ENCODE results near the gene U2SURP. TPM values are rescaled to one million over a fixed set of nuclear protein-coding genes. Genes with fewer than 3 reads are reported as not detected.

The U2SURP gene
- 52.2 and 53.6 TPM in 2 replicates for total RNA-seq

- peak; percentile 93 for DNase-seq (ENCODE audit: extremely low read depth, low read depth, low spot score)
Observed at GRCh38 chr3:143001369-143002082, at the start of gene U2SURP. TSS of gene U2SURP (plus strand) at chr3:143001570. CDS start at chr3:143001629, 59 bp downstream.

GRCh38 chr3:142951794-142952193 lies 49.6 kb upstream of the U2SURP start:
- DNase-seq (ENCODE audit: extremely low read depth, low read depth, low spot score), result no peak

GRCh38 chr3:142952272-142953193 lies 48.8 kb upstream of the U2SURP start:
- DNase-seq (ENCODE audit: extremely low read depth, low read depth, low spot score), result no peak

- DNase-seq (ENCODE audit: extremely low read depth, low read depth, low spot score), result no peak
Observed at GRCh38 chr3:142953443-142953842, 47.9 kb upstream of the U2SURP start.

- no peak for DNase-seq (ENCODE audit: extremely low read depth, low read depth, low spot score)
Observed at GRCh38 chr3:142958707-142959106, 42.7 kb upstream of the U2SURP start.

GRCh38 chr3:142960322-142960850 lies 41.0 kb upstream of the U2SURP start:
- no peak for DNase-seq (ENCODE audit: extremely low read depth, low read depth, low spot score)

- no peak for DNase-seq (ENCODE audit: extremely low read depth, low read depth, low spot score)
Observed at GRCh38 chr3:142961539-142961938, 39.8 kb upstream of the U2SURP start.

- no peak for DNase-seq (ENCODE audit: extremely low read depth, low read depth, low spot score)
Observed at GRCh38 chr3:142962175-142962519, 39.2 kb upstream of the U2SURP start.

GRCh38 chr3:142962520-142963233 lies 38.7 kb upstream of the U2SURP start:
- DNase-seq (ENCODE audit: extremely low read depth, low read depth, low spot score), result no peak

GRCh38 chr3:142963234-142963515 lies 38.2 kb upstream of the U2SURP start:
- no peak for DNase-seq (ENCODE audit: extremely low read depth, low read depth, low spot score)

GRCh38 chr3:142963516-142964448 lies 37.6 kb upstream of the U2SURP start, which contains the start of gene PAQR9:
TSS of gene PAQR9 (minus strand) at chr3:142963674. CDS start at chr3:142963336, 338 bp downstream.
- DNase-seq (ENCODE audit: extremely low read depth, low read depth, low spot score), result no peak

GRCh38 chr3:142965581-142965980 lies 35.8 kb upstream of the U2SURP start:
- no peak for DNase-seq (ENCODE audit: extremely low read depth, low read depth, low spot score)

- DNase-seq (ENCODE audit: extremely low read depth, low read depth, low spot score), result no peak
Observed at GRCh38 chr3:142966808-142967207, 34.6 kb upstream of the U2SURP start.

GRCh38 chr3:142968319-142969025 lies 32.9 kb upstream of the U2SURP start:
- DNase-seq (ENCODE audit: extremely low read depth, low read depth, low spot score), result no peak

GRCh38 chr3:142971431-142971830 lies 29.9 kb upstream of the U2SURP start:
- DNase-seq (ENCODE audit: extremely low read depth, low read depth, low spot score), result no peak

GRCh38 chr3:142972092-142972753 lies 29.1 kb upstream of the U2SURP start:
- DNase-seq (ENCODE audit: extremely low read depth, low read depth, low spot score), result no peak

- no peak for DNase-seq (ENCODE audit: extremely low read depth, low read depth, low spot score)
Observed at GRCh38 chr3:142973217-142974009, 28.0 kb upstream of the U2SURP start.

Data from glomerular endothelial cell (primary cell).